HG03460 (cell line): ENCODE measurements around the gene TRIM21.
"Not testable (repeated sequence)": the region's sequence is repeated elsewhere in the genome, so short reads cannot be mapped to it uniquely, and the experiment has no call there.

Source experiments
- ATAC-seq: cut with Tn5 transposase; IDR thresholded peaks from one replicate; pipeline ENCODE4 v1.9.1; 2021; ENCODE audit not compliant: unreplicated experiment

TRIM21 gene

GRCh38 chr11:4393209-4393857 lies at the start of gene TRIM21:
TSS of gene TRIM21 (minus strand) at chr11:4393702. CDS start at chr11:4390409, 3,293 bp downstream.
- ATAC-seq: peak; percentile 99

GRCh38 chr11:4441515-4441914 lies 48.0 kb upstream of the TRIM21 start:
- ATAC-seq: no peak

GRCh38 chr11:4436411-4436810 lies 42.9 kb upstream of the TRIM21 start:
- ATAC-seq: no peak

GRCh38 chr11:4433856-4434255 lies 40.4 kb upstream of the TRIM21 start:
- no peak for ATAC-seq

GRCh38 chr11:4430051-4430450 lies 36.5 kb upstream of the TRIM21 start:
- ATAC-seq: no peak

- ATAC-seq: no peak
Measured at GRCh38 chr11:4418403-4418802, 24.9 kb upstream of the TRIM21 start.

- ATAC-seq: no peak
Measured at GRCh38 chr11:4416816-4417215, 23.3 kb upstream of the TRIM21 start.

GRCh38 chr11:4416306-4416705 lies 22.8 kb upstream of the TRIM21 start:
- ATAC-seq: no peak

GRCh38 chr11:4406206-4406605 lies 12.7 kb upstream of the TRIM21 start:
- ATAC-seq: not testable (repeated sequence)

- ATAC-seq: peak; percentile 10
Measured at GRCh38 chr11:4393858-4394223, 339 bp upstream of the TRIM21 start.

- ATAC-seq: no peak
Measured at GRCh38 chr11:4388221-4388620, 5.3 kb downstream of the TRIM21 start.

GRCh38 chr11:4385978-4386740 lies 7.3 kb downstream of the TRIM21 start:
- ATAC-seq: no peak

GRCh38 chr11:4381901-4382300 lies 11.6 kb downstream of the TRIM21 start:
- no peak for ATAC-seq

GRCh38 chr11:4375431-4376140 lies 17.9 kb downstream of the TRIM21 start:
- ATAC-seq: no peak

GRCh38 chr11:4370166-4370565 lies 23.3 kb downstream of the TRIM21 start:
- no peak for ATAC-seq

- no peak for ATAC-seq
Measured at GRCh38 chr11:4368286-4368685, 25.2 kb downstream of the TRIM21 start, which contains the start of gene OR52B4. TSS of gene OR52B4 (minus strand) at chr11:4368386. CDS start at chr11:4368295, 91 bp downstream.

GRCh38 chr11:4348142-4348541 lies 45.4 kb downstream of the TRIM21 start:
- ATAC-seq: not testable (repeated sequence)

GRCh38 chr11:4345366-4345765 lies 48.1 kb downstream of the TRIM21 start:
- not testable (repeated sequence) for ATAC-seq
